ENCODE measurements around the gene INPP5E. TPM values are rescaled to one million over a fixed set of nuclear protein-coding genes. Genes with fewer than 3 reads are reported as not detected.

The INPP5E gene
- total RNA-seq, 4 donors from 2014 or later = 6.7 to 19.8 (median 19.2) TPM

DNA sequence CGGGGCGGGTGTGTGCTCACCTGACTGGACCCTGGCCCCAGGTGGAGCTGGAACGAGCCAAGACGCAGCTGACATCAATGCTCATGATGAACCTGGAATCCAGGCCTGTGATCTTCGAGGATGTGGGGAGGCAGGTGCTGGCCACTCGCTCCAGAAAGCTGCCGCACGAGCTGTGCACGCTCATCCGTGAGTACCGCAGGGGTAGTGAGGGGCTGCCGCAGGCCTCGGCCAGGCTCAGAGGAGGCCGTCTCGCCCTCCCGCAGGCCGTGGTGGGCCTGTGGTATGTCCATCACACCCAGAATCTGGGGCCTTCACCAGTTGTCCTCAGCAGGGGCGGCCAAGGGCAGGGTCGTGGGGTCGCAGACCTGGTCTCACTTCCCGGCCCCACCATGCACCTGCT is 17.9 kb downstream of the INPP5E start:
- H3K9me3 ChIP-seq = no peaks in the 10 kb centered on the region
- H3K36me3 ChIP-seq = peaks cover 0 to 80% (median 0%) of the 10 kb centered on the region in 3 donors
- H3K27ac ChIP-seq = no peak overlapping the region
- DNase-seq = no peak
- TF ChIP-seq POLR2A (IDR thresholded peaks at IDR 0.05) = no peak
- TF ChIP-seq, protein P1, sequence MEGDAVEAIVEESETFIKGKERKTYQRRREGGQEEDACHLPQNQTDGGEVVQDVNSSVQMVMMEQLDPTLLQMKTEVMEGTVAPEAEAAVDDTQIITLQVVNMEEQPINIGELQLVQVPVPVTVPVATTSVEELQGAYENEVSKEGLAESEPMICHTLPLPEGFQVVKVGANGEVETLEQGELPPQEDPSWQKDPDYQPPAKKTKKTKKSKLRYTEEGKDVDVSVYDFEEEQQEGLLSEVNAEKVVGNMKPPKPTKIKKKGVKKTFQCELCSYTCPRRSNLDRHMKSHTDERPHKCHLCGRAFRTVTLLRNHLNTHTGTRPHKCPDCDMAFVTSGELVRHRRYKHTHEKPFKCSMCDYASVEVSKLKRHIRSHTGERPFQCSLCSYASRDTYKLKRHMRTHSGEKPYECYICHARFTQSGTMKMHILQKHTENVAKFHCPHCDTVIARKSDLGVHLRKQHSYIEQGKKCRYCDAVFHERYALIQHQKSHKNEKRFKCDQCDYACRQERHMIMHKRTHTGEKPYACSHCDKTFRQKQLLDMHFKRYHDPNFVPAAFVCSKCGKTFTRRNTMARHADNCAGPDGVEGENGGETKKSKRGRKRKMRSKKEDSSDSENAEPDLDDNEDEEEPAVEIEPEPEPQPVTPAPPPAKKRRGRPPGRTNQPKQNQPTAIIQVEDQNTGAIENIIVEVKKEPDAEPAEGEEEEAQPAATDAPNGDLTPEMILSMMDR (IDR thresholded peaks at IDR 0.05) = no peak
- no peaks in the 10 kb centered on the region for H3K4me1 ChIP-seq
- H3K4me3 ChIP-seq = no peak overlapping the region
- no peaks in the 10 kb centered on the region for H3K27me3 ChIP-seq

DNA sequence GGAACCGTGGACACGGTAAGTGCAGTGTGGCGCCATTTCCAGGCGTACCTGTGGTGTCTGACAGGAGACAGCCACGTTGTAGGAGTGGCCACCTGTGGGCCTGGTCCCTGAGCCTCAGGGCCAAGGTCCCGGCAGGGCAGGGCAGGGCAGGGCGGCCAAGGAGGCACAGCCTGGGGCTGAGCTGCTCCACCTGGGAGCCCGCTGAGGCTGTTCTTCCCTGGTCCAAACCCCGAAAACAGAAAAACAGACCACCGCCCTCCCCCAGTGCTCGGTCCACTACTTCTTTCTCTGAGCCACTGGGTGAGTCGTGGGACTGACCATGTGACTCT is 20.6 kb downstream of the INPP5E start:
- TF ChIP-seq, protein P1 (IDR thresholded peaks at IDR 0.05) = no peak
- no peak for TF ChIP-seq POLR2A (IDR thresholded peaks at IDR 0.05)
- Histone ChIP-seq H3K4me1 (no peaks in the 10 kb centered on the region), H3K36me3 (peaks cover 0 to 98% (median 0%) of the 10 kb centered on the region in 3 donors), H3K4me3 (no peak overlapping the region), H3K27me3 (no peaks in the 10 kb centered on the region), H3K27ac (no peak overlapping the region), H3K9me3 (no peaks in the 10 kb centered on the region)
- DNase-seq = no peak

DNA sequence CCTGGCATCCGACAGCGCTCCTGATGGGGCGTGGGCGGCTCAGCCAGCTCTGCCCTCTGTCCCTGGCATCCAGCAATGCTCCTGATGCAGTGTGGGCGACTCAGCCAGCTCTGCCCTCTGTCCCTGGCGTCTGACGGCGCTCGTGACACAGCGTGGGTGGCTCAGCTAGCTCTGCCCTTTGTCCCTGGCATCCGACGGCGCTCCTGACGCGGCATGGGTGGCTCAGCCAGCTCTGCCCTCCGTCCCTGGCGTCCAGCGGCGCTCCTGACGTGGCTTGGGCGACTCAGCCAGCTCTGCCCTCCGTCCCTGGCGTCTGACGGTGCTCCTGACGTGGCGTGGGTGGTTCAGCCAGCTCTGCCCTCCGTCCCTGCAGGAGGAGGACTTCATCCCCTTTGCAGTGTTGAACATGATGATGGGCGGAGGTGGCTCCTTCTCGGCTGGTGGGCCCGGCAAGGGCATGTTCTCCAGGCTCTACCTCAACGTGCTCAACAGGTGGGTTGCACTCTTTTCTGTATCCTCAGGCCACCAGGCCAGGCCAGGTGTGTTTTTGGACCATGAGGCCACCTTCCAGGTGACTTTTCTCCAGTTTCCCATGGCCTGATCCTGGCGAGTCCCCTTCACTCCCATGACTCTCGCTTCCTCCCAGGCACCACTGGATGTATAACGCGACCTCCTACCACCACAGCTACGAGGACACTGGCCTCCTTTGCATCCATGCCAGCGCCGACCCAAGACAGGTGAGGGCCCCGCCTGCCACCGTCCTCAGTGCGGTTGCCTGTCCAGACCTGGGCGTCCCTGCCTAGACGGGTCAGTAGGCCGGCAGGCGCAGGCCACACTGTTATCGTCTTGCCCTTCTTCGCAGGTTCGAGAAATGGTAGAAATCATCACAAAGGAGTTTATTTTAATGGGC is 21.2 kb downstream of the INPP5E start:
- Histone ChIP-seq H3K36me3 (peaks cover 0 to 98% (median 0%) of the 10 kb centered on the region in 3 donors), H3K4me3 (no peak overlapping the region), H3K27ac (no peak overlapping the region), H3K4me1 (no peaks in the 10 kb centered on the region), H3K9me3 (no peaks in the 10 kb centered on the region), H3K27me3 (no peaks in the 10 kb centered on the region)
- DNase-seq = no peak
- TF ChIP-seq, protein P1 (IDR thresholded peaks at IDR 0.05) = no peak
- no peak for TF ChIP-seq POLR2A (IDR thresholded peaks at IDR 0.05)

DNA sequence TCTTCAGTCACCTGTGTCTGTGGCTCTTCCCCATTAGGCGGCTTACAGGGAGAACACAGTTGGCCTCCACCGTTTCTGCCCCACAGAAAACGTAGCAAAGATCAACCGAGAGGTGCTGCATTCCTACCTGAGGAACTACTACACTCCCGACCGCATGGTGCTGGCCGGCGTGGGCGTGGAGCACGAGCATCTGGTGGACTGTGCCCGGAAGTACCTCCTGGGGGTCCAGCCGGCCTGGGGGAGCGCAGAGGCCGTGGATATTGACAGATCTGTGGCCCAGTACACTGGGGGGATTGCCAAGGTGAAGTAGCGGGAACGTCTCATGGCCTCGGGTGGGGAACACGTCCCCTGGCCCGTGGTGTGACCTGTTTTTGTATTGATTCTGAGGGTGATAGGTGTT is 22.7 kb downstream of the INPP5E start:
- Histone ChIP-seq H3K27ac (no peak overlapping the region), H3K27me3 (no peaks in the 10 kb centered on the region), H3K9me3 (no peaks in the 10 kb centered on the region), H3K36me3 (peaks cover 0 to 90% (median 0%) of the 10 kb centered on the region in 3 donors), H3K4me1 (peaks cover 0 to 5% (median 0%) of the 10 kb centered on the region in 4 donors), H3K4me3 (no peak overlapping the region)
- DNase-seq = no peak
- TF ChIP-seq, protein P1 (IDR thresholded peaks at IDR 0.05) = no peak
- no peak for TF ChIP-seq POLR2A (IDR thresholded peaks at IDR 0.05)

DNA sequence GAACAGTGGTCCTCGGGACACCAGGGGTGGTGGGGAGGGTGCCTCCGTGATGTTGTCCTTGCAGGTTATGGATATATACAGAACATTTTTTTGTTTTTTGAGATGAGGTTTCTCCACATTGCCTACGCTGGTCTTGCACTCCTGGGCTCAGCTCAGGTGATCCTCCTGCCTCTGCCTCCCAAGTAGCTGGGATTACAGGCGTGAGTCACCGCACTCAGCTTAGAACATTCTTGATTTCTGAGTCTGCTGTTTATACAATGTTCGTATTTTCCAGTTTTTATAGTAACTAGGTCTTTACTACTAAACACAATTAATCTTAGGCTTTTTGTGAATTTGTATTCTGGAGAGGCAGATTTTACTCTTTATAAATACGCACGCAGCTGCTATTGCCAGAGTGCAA is 23.2 kb downstream of the INPP5E start:
- Histone ChIP-seq H3K27me3 (no peaks in the 10 kb centered on the region), H3K9me3 (no peaks in the 10 kb centered on the region), H3K4me3 (no peak overlapping the region), H3K27ac (no peak overlapping the region), H3K4me1 (peaks cover 0 to 9% (median 3%) of the 10 kb centered on the region in 4 donors), H3K36me3 (peaks cover 0 to 85% (median 0%) of the 10 kb centered on the region in 3 donors)
- no peak for DNase-seq
- TF ChIP-seq, protein P1 (IDR thresholded peaks at IDR 0.05) = no peak
- TF ChIP-seq POLR2A (IDR thresholded peaks at IDR 0.05) = no peak
